Osteocyte (in vitro differentiated cells): ENCODE results near the gene GGTLC1. TPM values are rescaled to one million over a fixed set of nuclear protein-coding genes. Genes with fewer than 3 reads are reported as not detected.

Experiments
- DNase-seq: peaks from one replicate; pipeline ENCODE4 v3.0.0; 2021; ENCODE audit warnings: mixed read lengths; ENCODE audit not compliant: unreplicated experiment; ENCODE audit errors: extremely low spot score
- H3K27ac Mint-ChIP-seq: one replicate; pipeline ENCODE4 v1.8.0; 2021; ENCODE audit warnings: mild to moderate bottlenecking, mixed read lengths; ENCODE audit not compliant: unreplicated experiment
- H3K27me3 Mint-ChIP-seq: one replicate; pipeline ENCODE4 v1.8.0; 2021; ENCODE audit warnings: mixed read lengths; ENCODE audit not compliant: unreplicated experiment
- H3K36me3 Mint-ChIP-seq: one replicate; pipeline ENCODE4 v1.8.0; 2021; ENCODE audit warnings: mixed read lengths; ENCODE audit not compliant: unreplicated experiment
- H3K4me1 Mint-ChIP-seq: one replicate; pipeline ENCODE4 v1.8.0; 2021; ENCODE audit warnings: mixed read lengths; ENCODE audit not compliant: unreplicated experiment
- H3K4me3 Mint-ChIP-seq: one replicate; pipeline ENCODE4 v1.8.0; 2021; ENCODE audit warnings: mild to moderate bottlenecking, moderate library complexity, mixed read lengths; ENCODE audit not compliant: unreplicated experiment
- H3K9me3 Mint-ChIP-seq: one replicate; pipeline ENCODE4 v1.8.0; 2021; ENCODE audit warnings: mixed read lengths; ENCODE audit not compliant: unreplicated experiment
- CTCF ChIP-seq: fragments of 200-600 bp; sonication (generic); IDR thresholded peaks from 2 replicates; pipeline ENCODE4 v1.5.0; 2021; ENCODE audit warnings: antibody characterized with exemption, mild to moderate bottlenecking, moderate library complexity
- total RNA-seq: library from RNA; stranded (reverse); gene quantifications from 2 replicates; pipeline ENCODE4 v1.2.1, GENCODE V29; 2021

GGTLC1 gene
- total RNA-seq, 1 donor from 2014 or later = not detected

- no peak for TF ChIP-seq CTCF
- peaks cover 2% of the 10 kb centered on the region for H3K27me3 Mint-ChIP-seq
- no peaks in the 10 kb centered on the region for H3K36me3 Mint-ChIP-seq
- DNase-seq = no peak
- no peaks in the 10 kb centered on the region for H3K4me1 Mint-ChIP-seq
- H3K9me3 Mint-ChIP-seq = no peaks in the 10 kb centered on the region
- no peak overlapping the region for H3K4me3 Mint-ChIP-seq
- H3K27ac Mint-ChIP-seq = no peak overlapping the region
These were observed 38.6 kb upstream of the GGTLC1 start for GRCh38 chr20:24027229-24027628.

- DNase-seq = no peak
- no peaks in the 10 kb centered on the region for H3K36me3 Mint-ChIP-seq
- no peak for TF ChIP-seq CTCF
- no peak overlapping the region for H3K27ac Mint-ChIP-seq
- no peaks in the 10 kb centered on the region for H3K4me1 Mint-ChIP-seq
- no peak overlapping the region for H3K4me3 Mint-ChIP-seq
- H3K9me3 Mint-ChIP-seq = no peaks in the 10 kb centered on the region
- H3K27me3 Mint-ChIP-seq = peaks cover 10% of the 10 kb centered on the region
These were observed 34.1 kb upstream of the GGTLC1 start for GRCh38 chr20:24022621-24023180.

- no peak overlapping the region for H3K27ac Mint-ChIP-seq
- no peak overlapping the region for H3K4me3 Mint-ChIP-seq
- no peak for DNase-seq
- H3K9me3 Mint-ChIP-seq = no peaks in the 10 kb centered on the region
- peaks cover 29% of the 10 kb centered on the region for H3K27me3 Mint-ChIP-seq
- TF ChIP-seq CTCF = no peak
- no peaks in the 10 kb centered on the region for H3K36me3 Mint-ChIP-seq
- no peaks in the 10 kb centered on the region for H3K4me1 Mint-ChIP-seq
These were observed 30.2 kb upstream of the GGTLC1 start for GRCh38 chr20:24018796-24019195.

- Mint-ChIP-seq H3K4me1 (no peaks in the 10 kb centered on the region), H3K36me3 (no peaks in the 10 kb centered on the region), H3K27ac (no peak overlapping the region), H3K9me3 (no peaks in the 10 kb centered on the region), H3K27me3 (peaks cover 37% of the 10 kb centered on the region), H3K4me3 (no peak overlapping the region)
- DNase-seq = no peak
- TF ChIP-seq CTCF = no peak
These were observed 28.8 kb upstream of the GGTLC1 start for GRCh38 chr20:24017458-24017755.

- no peak for DNase-seq
- no peak overlapping the region for H3K4me3 Mint-ChIP-seq
- no peak for TF ChIP-seq CTCF
- H3K4me1 Mint-ChIP-seq = no peaks in the 10 kb centered on the region
- H3K9me3 Mint-ChIP-seq = no peaks in the 10 kb centered on the region
- peaks cover 37% of the 10 kb centered on the region for H3K27me3 Mint-ChIP-seq
- no peaks in the 10 kb centered on the region for H3K36me3 Mint-ChIP-seq
- H3K27ac Mint-ChIP-seq = no peak overlapping the region
These were observed 28.3 kb upstream of the GGTLC1 start for GRCh38 chr20:24016607-24017457.
